Measurements from ENCODE around the gene ASB13. TPM values are rescaled to one million over a fixed set of nuclear protein-coding genes. Genes with fewer than 3 reads are reported as not detected.
"Not testable (repeated sequence)": the region's sequence is repeated elsewhere in the genome, so short reads cannot be mapped to it uniquely, and the experiment has no call there.

ASB13 gene
- total RNA-seq, 1 donor from 2014 or later = 18.8 TPM

- FAIRE-seq (no peak), DNase-seq (ENCODE audit: low spot score in 2 of 2) (no peak)
These were observed 71.9 kb downstream of the ASB13 start for GRCh38 chr10:5594271-5595049.

- not testable (repeated sequence) for FAIRE-seq; DNase-seq (ENCODE audit: low spot score in 2 of 2)
These were observed 73.0 kb downstream of the ASB13 start for GRCh38 chr10:5593347-5593746.

GRCh38 chr10:5592070-5592469, 74.3 kb downstream of the ASB13 start:
- FAIRE-seq (no peak), DNase-seq (ENCODE audit: low spot score in 2 of 2) (no peak)

- FAIRE-seq (no peak), DNase-seq (ENCODE audit: low spot score in 2 of 2) (no peak)
These were observed 75.0 kb downstream of the ASB13 start for GRCh38 chr10:5591336-5591824.

- DNase-seq (ENCODE audit: low spot score in 2 of 2) = no peak
- no peak for FAIRE-seq
These were observed 75.6 kb downstream of the ASB13 start for GRCh38 chr10:5590816-5591215.

GRCh38 chr10:5589661-5590511, 76.5 kb downstream of the ASB13 start:
- FAIRE-seq (no peak), DNase-seq (ENCODE audit: low spot score in 2 of 2) (no peak)

GRCh38 chr10:5589011-5589660, 77.3 kb downstream of the ASB13 start:
- no peak for FAIRE-seq
- DNase-seq (ENCODE audit: low spot score in 2 of 2) = no peak

Small RNA genes within 50 kb of the gene (small RNA-seq; reads per million reads assigned to genes)
- gene AL365356.2 (not detected), gene RN7SL445P (not detected)

Other genes starting within 250 kb of the ASB13 start
- gene CALML5, start 167.0 kb downstream of the ASB13 start, total RNA-seq = not detected
- under 0.01 TPM for gene CALML3, start 141.6 kb downstream of the ASB13 start, total RNA-seq
- gene TASOR2, start 18.2 kb upstream of the ASB13 start, total RNA-seq = 102 TPM
- 612 TPM for gene GDI2, start 146.8 kb upstream of the ASB13 start, total RNA-seq
- gene ANKRD16, start 223.3 kb upstream of the ASB13 start, total RNA-seq = 6.1 TPM
- gene FBH1, start 223.6 kb upstream of the ASB13 start, total RNA-seq = 35.1 TPM